GM10266 (cell line): ENCODE results near the gene EVA1C.

Experiments used
- DNase-seq: peaks from one replicate; pipeline ENCODE4 v3.0.0; 2012; ENCODE audit errors: extremely low spot score
- CTCF ChIP-seq: IDR thresholded peaks from 2 replicates; pipeline ENCODE4 v1.5.1; 2012; ENCODE audit warnings: mild to moderate bottlenecking, low read depth; ENCODE audit not compliant: control insufficient read depth, insufficient read depth; ENCODE audit errors: missing control alignments

Gene EVA1C

GRCh38 chr21:32515874-32516273 lies 103.4 kb downstream of the EVA1C start:
- no peak for DNase-seq
- TF ChIP-seq CTCF: no peak

GRCh38 chr21:32516756-32517649 lies 104.5 kb downstream of the EVA1C start:
- no peak for DNase-seq
- no peak for TF ChIP-seq CTCF

GRCh38 chr21:32519945-32520874 lies 107.7 kb downstream of the EVA1C start:
- TF ChIP-seq CTCF: no peak
- no peak for DNase-seq

- TF ChIP-seq CTCF: no peak
- no peak for DNase-seq
Observed at GRCh38 chr21:32520875-32521735, 108.6 kb downstream of the EVA1C start.

- no peak for DNase-seq
Observed at GRCh38 chr21:32521736-32522355, 109.3 kb downstream of the EVA1C start.

More at GRCh38 chr21:32521736-32522355, 109.3 kb downstream of the EVA1C start:
- no peak for TF ChIP-seq CTCF
